ENCODE results near the gene UBE2F.
"Not testable (repeated sequence)": the region's sequence is repeated elsewhere in the genome, so short reads cannot be mapped to it uniquely, and the experiment has no call there.

The UBE2F gene

DNA sequence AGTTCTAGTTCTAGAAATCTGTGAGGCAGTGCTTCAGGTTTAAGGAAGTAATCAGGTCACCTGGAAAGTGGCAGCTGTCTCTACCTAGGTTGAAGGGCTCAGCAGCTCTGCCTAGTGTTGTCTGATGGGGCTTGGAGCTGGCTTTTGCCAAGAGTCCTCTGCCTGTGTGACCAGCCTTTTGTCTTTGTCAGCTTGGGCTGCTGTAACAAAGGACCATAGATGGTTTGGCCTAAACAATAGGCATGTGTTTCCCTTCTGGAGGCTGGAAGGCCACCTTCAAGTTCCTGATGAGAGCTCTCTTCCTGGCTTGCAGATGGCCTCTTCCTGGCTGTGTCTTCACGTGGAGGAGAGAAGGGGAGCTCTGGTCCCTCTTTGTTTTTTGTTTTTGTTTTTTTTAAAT lies 13.3 kb downstream of the UBE2F start:
- peak; percentile 84 for DNase-seq (ENCODE audit: low spot score)

- DNase-seq (ENCODE audit: low spot score) = no peak
These were observed 13.9 kb downstream of the UBE2F start for GRCh38 chr2:237980751-237981150.

DNA sequence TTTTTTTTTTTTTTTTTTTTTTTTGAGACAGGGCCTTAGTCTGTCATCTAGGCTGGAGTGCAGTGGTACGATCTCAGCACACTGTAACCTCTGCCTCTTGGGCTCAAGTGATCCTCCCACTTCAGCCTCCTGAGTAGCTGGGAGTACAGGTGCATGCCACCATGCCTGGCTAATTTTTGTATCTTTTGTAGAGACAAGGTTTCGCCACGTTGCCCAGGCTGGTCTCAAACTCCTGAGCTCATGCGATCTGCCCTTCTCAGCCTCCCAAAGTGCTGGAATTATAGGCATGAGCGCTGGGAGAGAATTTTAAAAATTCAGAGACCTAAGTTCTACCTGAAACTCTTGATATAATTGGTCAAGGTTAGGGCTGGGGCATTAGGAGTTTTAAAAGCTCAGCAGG lies 14.8 kb downstream of the UBE2F start:
- not testable (repeated sequence) for DNase-seq (ENCODE audit: low spot score)

- DNase-seq (ENCODE audit: low spot score) = no peak
These were observed 15.4 kb downstream of the UBE2F start for GRCh38 chr2:237982039-237982725.

DNA sequence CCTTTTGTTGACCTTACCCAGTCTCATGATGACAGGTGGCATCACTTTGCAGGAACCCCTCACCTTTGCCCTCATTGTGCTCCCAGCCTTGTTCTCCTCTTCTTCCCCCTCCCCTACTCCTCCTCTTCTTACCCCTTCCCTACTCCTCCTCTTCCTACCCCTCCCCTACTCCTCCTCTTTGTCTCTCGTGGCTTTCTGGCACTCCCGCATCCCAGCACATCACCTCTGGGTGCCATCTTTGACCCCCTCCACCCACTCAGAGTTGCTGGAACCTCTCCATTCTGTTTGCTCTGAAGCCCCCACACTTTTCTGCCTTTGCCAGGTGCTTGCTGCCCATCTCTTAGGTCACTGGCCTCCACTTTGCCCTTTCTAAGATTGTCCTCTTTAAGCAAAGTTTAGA lies 17.1 kb downstream of the UBE2F start:
- DNase-seq (ENCODE audit: low spot score) = no peak

DNA sequence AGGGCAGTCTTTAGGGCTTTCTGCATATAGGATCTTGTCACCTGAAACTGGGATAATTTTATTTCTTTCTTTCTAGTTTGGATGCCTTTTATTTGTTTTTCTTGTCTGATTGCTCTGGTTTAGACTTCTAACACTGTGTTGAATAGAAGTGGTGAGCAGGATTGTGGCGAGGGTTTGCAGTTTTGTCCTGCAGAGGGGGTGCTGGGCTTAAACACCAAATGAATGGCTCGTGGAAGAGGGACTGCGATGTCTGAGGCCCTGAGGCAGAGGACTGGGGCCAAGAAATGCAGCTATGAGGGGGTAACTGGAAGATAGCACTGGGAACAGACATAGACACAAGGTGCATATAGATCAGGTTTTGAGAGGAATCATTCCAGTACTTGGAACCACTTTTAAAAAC lies 20.5 kb downstream of the UBE2F start:
- no peak for DNase-seq (ENCODE audit: low spot score)

DNA sequence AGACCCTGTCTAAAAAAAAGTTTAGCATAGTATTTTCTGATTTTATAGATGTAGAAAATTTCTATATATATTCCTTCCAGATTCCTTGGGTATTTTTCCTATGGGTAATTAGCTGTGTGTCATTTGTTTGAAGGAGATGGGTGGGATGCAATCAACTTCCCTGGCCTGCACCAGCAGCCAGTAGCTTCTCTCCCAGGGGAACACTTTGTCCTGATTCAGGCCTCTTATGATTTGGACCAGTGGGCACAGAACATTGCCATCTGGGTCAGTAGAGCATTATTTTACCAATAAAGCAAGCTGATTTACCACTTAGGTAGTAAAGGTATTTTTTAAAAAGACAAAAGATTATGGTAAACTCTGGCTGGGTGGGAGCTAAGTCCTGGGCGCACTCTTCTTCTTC lies 26.9 kb downstream of the UBE2F start:
- DNase-seq (ENCODE audit: low spot score) = no peak

DNA sequence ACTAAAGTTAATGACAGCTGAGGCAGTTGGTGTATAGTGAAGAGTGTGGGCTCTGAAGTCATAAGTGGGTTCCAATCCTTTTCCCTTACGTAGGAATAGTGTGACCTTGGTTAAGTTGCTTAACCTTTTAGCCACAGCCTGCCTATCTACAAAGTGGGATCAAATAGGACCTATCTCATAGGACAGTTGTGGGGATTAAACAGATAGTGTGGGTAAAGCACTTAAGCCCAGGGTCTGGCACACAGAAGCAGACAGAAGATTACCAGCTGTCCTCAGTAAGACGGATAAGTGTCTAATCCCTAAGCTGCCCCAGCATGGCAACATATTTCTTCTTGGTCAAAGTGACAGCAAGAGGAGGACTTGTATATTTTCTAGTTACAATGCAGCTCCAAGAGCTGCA lies 28.2 kb downstream of the UBE2F start:
- no peak for DNase-seq (ENCODE audit: low spot score)

GRCh38 chr2:237996021-237996593 lies 29.3 kb downstream of the UBE2F start:
- DNase-seq (ENCODE audit: low spot score) = no peak

- no peak for DNase-seq (ENCODE audit: low spot score)
These were observed 30.7 kb downstream of the UBE2F start for GRCh38 chr2:237997521-237997920.

- no peak for DNase-seq (ENCODE audit: low spot score)
These were observed 31.7 kb downstream of the UBE2F start for GRCh38 chr2:237998530-237998929.

- no peak for DNase-seq (ENCODE audit: low spot score)
These were observed 36.6 kb downstream of the UBE2F start for GRCh38 chr2:238003234-238004031.

GRCh38 chr2:238004077-238004830 lies 37.4 kb downstream of the UBE2F start:
- DNase-seq (ENCODE audit: low spot score) = no peak

DNA sequence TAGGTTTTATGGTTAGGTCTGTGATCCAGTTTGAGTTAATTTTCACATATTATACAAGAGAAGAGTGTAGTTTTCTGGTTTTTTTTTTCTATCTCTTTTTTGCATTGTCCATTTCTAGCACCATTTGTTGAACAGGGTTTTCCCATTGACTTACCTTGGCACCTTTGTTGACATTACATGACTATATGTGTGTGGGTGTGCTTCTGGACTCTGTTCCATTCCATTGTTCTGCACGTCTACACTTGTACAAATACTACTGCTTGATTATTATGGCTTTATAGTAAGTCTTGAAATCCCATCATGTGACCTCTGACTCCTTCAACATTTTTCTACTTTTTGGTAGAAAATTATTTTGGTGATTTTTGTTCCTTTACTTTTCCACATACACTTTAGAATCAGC lies 38.7 kb downstream of the UBE2F start:
- no peak for DNase-seq (ENCODE audit: low spot score)

- DNase-seq (ENCODE audit: low spot score) = no peak
These were observed 39.7 kb downstream of the UBE2F start for GRCh38 chr2:238006510-238006909.

DNA sequence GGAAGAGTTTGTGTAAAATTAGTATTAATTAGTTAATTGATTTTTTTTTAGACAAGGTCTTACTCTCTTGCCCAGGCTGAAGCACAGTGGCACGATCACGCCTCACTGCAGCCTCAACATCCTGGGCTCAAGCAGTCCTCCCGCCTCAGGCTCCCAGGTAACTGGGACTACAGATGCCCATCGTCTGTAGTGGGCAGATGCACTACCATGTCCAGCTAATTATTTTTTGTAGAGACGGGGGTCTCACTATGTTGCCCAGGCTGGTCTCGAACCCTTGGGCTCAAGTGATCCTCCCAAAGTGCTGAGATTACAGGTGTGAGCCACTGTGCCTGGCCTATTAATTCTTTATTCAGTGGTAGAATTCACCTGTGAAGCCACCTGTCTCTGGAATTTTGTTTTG lies 41.1 kb downstream of the UBE2F start:
- no peak for DNase-seq (ENCODE audit: low spot score)

- peak; percentile 90 for DNase-seq (ENCODE audit: low spot score)
These were observed 42.7 kb downstream of the UBE2F start for GRCh38 chr2:238009563-238009962.

DNA sequence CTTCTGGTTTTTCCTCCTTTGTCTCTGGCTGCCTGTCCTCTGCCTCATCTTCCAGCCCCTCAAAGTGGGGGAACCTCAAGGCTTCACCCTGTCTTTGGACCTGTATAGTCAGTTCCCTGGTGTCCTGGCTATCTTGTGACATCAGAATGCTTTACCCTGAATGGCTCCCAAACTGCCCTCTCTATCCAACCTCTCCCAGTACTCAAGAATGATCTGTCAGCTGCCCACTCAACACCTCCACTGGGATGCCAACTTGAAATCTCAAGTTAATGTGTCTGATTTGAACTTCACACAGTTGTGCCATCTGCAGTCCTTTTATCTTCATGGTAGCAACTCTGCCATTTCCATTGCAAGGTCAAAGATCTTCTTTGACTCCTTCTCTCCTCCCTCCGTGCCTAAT lies 43.8 kb downstream of the UBE2F start:
- no peak for DNase-seq (ENCODE audit: low spot score)

DNA sequence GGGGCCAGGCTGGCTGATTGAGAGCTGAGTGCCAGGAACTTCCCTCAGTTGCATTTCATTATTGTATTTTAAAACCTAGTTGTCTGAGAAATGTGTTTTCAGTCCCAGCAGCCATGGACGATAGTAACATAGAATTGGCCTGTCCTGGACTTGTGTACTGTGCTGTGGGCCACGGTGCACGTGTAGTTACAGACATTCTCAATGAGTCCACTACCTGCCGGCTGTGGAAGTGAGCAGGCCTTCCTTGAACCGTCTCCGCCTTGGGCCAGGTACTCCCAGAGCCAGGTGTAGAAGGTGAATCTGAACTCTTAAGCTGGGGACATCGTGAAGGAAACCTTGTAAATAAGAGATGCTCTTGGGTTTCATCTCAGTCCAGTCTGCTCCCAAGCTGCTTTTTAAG lies 47.0 kb downstream of the UBE2F start:
- no peak for DNase-seq (ENCODE audit: low spot score)

- DNase-seq (ENCODE audit: low spot score) = no peak
These were observed 48.9 kb downstream of the UBE2F start for GRCh38 chr2:238015705-238016104.

DNA sequence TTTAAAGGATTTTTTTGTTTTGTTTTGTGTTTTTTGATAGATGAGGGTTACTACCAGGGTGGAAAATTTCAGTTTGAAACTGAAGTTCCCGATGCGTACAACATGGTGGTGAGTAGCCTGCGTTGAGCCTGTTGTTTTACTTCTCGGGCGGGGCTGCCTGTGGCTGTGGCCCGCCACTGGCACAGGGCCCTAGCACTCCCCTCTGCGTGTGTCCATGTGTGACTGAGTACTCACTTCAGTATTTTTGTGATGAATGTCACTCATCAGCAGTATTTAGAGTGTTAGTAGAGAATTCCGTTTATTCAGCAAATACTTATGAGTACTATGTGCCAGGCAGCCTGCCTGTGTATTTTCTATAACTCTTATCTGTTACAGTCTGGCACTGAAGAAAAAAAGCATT lies 49.7 kb downstream of the UBE2F start:
- DNase-seq (ENCODE audit: low spot score) = no peak

DNA sequence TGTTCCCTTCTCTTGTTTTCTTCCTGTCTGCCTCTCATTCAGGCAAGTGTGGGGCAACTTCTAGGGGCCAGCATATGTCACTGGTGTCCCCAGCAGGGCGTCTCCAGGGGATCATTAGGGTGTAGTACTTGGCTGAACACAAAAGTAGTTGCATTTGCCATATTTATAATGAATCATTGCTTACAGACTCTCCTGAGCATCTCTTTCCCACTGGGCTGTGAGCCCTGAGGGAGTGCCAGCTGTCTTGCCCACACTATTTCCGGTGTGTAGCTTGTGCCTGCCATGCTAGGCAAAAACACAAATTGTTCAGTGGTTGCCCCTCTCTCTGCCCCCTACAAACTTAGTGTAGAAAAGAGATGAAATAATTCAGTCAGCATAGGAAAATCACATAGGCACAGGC lies 53.1 kb downstream of the UBE2F start:
- DNase-seq (ENCODE audit: low spot score) = no peak

DNA sequence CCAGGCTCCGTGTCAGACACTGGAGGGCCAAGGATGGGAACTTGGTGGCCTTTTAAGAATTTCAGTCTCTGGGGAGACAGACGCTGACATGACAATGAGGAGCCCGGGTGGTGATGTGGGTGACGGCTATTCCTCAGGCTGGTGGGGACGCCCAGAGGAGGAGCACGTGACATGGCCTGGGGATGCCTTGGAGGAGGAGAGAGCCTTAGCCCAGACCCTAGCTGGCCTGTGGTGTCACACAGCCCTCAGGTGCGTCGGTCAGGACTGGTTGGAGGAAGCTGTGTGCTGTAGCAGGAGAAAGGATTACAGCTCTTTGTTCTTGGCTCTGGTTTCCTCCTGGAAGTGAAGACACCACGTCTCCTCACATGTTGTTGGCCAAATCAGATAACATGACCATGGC lies 54.0 kb downstream of the UBE2F start:
- no peak for DNase-seq (ENCODE audit: low spot score)

Data from Ammon's horn (tissue), 1 donor.